ENCODE results near the gene NUP210.

NUP210 gene

GRCh38 chr3:13289771-13290285, 130.3 kb downstream of the NUP210 start:
- no peak for DNase-seq (ENCODE audit: low read depth)

GRCh38 chr3:13288732-13289718, 131.1 kb downstream of the NUP210 start:
- no peak for DNase-seq (ENCODE audit: low read depth)

- DNase-seq (ENCODE audit: low read depth) = no peak
These were observed 132.3 kb downstream of the NUP210 start for GRCh38 chr3:13287833-13288232.

- DNase-seq (ENCODE audit: low read depth) = no peak
These were observed 133.2 kb downstream of the NUP210 start for GRCh38 chr3:13286873-13287272.

- no peak for DNase-seq (ENCODE audit: low read depth)
These were observed 135.0 kb downstream of the NUP210 start for GRCh38 chr3:13285007-13285567.

- no peak for DNase-seq (ENCODE audit: low read depth)
These were observed 136.3 kb downstream of the NUP210 start for GRCh38 chr3:13283877-13284264.

- no peak for DNase-seq (ENCODE audit: low read depth)
These were observed 136.9 kb downstream of the NUP210 start for GRCh38 chr3:13282986-13283876.

GRCh38 chr3:13282358-13282985, 137.7 kb downstream of the NUP210 start:
- DNase-seq (ENCODE audit: low read depth) = no peak

GRCh38 chr3:13281507-13282357, 138.4 kb downstream of the NUP210 start:
- DNase-seq (ENCODE audit: low read depth) = no peak

GRCh38 chr3:13280811-13281506, 139.2 kb downstream of the NUP210 start:
- no peak for DNase-seq (ENCODE audit: low read depth)

- no peak for DNase-seq (ENCODE audit: low read depth)
These were observed 139.9 kb downstream of the NUP210 start for GRCh38 chr3:13280122-13280790.

- DNase-seq (ENCODE audit: low read depth) = no peak
These were observed 140.6 kb downstream of the NUP210 start for GRCh38 chr3:13279532-13279910.

GRCh38 chr3:13278783-13279531, 141.2 kb downstream of the NUP210 start:
- peak; percentile 33 for DNase-seq (ENCODE audit: low read depth)

GRCh38 chr3:13277860-13278531, 142.1 kb downstream of the NUP210 start:
- DNase-seq (ENCODE audit: low read depth) = peak; percentile 15

GRCh38 chr3:13277196-13277813, 142.8 kb downstream of the NUP210 start:
- DNase-seq (ENCODE audit: low read depth) = no peak

- no peak for DNase-seq (ENCODE audit: low read depth)
These were observed 143.5 kb downstream of the NUP210 start for GRCh38 chr3:13276438-13277195.
